HEK293T (cell line): ENCODE measurements around the gene ALK.

ENCODE experiments used
- CTCF ChIA-PET: fragments of 350-600 bp; formaldehyde crosslinking; extraction: SDS; loops from one replicate; lab custom pipeline; 2021; ENCODE audit warnings: antibody characterized with exemption, inconsistent platforms; lab: Yijun Ruan, JAX
- POLR2A ChIA-PET: fragments of 350-600 bp; formaldehyde crosslinking; extraction: SDS; loops from one replicate; lab custom pipeline; 2020; ENCODE audit warnings: antibody characterized with exemption, inconsistent platforms; lab: Yijun Ruan, JAX
- DNase-seq: peaks from one replicate; pipeline ENCODE4 v3.0.0; 2012; ENCODE audit warnings: mixed read lengths; ENCODE audit errors: extremely low spot score
- ARNT ChIP-seq: fragments of 450-650 bp; IDR thresholded peaks from 2 replicates; pipeline ENCODE4 v1.6.1; 2017; ENCODE audit warnings: mild to moderate bottlenecking
- BHLHE40 ChIP-seq: fragments of 450-650 bp; IDR thresholded peaks from 2 replicates; pipeline ENCODE4 v1.6.1; 2016; ENCODE audit warnings: mild to moderate bottlenecking, moderate library complexity, borderline replicate concordance
- CTBP1 ChIP-seq: fragments of 450-650 bp; IDR thresholded peaks from 2 replicates; pipeline ENCODE4 v1.6.1; 2016; ENCODE audit warnings: borderline replicate concordance
- ELF4 ChIP-seq: fragments of 450-650 bp; IDR thresholded peaks from 2 replicates; pipeline ENCODE4 v1.6.1; 2017; ENCODE audit warnings: antibody characterized with exemption
- FOXA1 ChIP-seq: fragments of 450-650 bp; IDR thresholded peaks from 2 replicates; pipeline ENCODE4 v1.6.1; 2016; ENCODE audit warnings: mild to moderate bottlenecking
- FOXK2 ChIP-seq: fragments of 450-650 bp; IDR thresholded peaks from 2 replicates; pipeline ENCODE4 v1.6.1; 2016; ENCODE audit warnings: mild to moderate bottlenecking
- FOXM1 ChIP-seq: fragments of 450-650 bp; IDR thresholded peaks from 2 replicates; pipeline ENCODE4 v1.6.1; 2017; ENCODE audit warnings: mild to moderate bottlenecking, borderline replicate concordance
- HDGF ChIP-seq: fragments of 450-650 bp; IDR thresholded peaks from 2 replicates; pipeline ENCODE4 v1.6.1; 2017; ENCODE audit warnings: antibody characterized with exemption, borderline replicate concordance
- L3MBTL2 ChIP-seq: fragments of 450-650 bp; conservative IDR thresholded peaks from 2 replicates; pipeline ENCODE4 v1.6.1; 2016; ENCODE audit warnings: mild to moderate bottlenecking
- LEF1 ChIP-seq: fragments of 450-650 bp; IDR thresholded peaks from 2 replicates; pipeline ENCODE4 v1.6.1; 2017; ENCODE audit warnings: mild to moderate bottlenecking, borderline replicate concordance
- NFRKB ChIP-seq: fragments of 450-650 bp; IDR thresholded peaks from 2 replicates; pipeline ENCODE4 v1.6.1; 2016; ENCODE audit warnings: mild to moderate bottlenecking, moderate library complexity
- PKNOX1 ChIP-seq: fragments of 450-650 bp; IDR thresholded peaks from 2 replicates; pipeline ENCODE4 v1.6.1; 2016
- SP1 ChIP-seq: fragments of 450-650 bp; IDR thresholded peaks from 2 replicates; pipeline ENCODE4 v1.6.1; 2017
- SUZ12 ChIP-seq: fragments of 450-650 bp; IDR thresholded peaks from 2 replicates; pipeline ENCODE4 v1.6.1; 2016; ENCODE audit warnings: mild to moderate bottlenecking
- TARDBP ChIP-seq: fragments of 450-650 bp; IDR thresholded peaks from 2 replicates; pipeline ENCODE4 v1.6.1; 2016
- ZNF384 ChIP-seq: fragments of 450-650 bp; IDR thresholded peaks from 2 replicates; pipeline ENCODE4 v1.6.1; 2016

Gene ALK

GRCh38 chr2:29232041-29232440, 689.3 kb downstream of the ALK start:
- TF ChIP-seq CTBP1 (no peak), ZNF384 (no peak), SUZ12 (no peak), FOXA1 (no peak)
- DNase-seq: no peak
- POLR2A ChIA-PET: no interaction called here
- CTCF ChIA-PET: no interaction called here

GRCh38 chr2:29229640-29230039, 691.7 kb downstream of the ALK start:
- DNase-seq: no peak
- CTCF ChIA-PET: no interaction called here
- TF ChIP-seq CTBP1: no peak
- no peak for TF ChIP-seq ZNF384
- no peak for TF ChIP-seq PKNOX1
- TF ChIP-seq FOXA1: no peak
- no peak for TF ChIP-seq ARNT
- no peak for TF ChIP-seq L3MBTL2
- TF ChIP-seq TARDBP: no peak
- TF ChIP-seq ELF4: no peak
- POLR2A ChIA-PET: no interaction called here

GRCh38 chr2:29228947-29229346, 692.4 kb downstream of the ALK start:
- TF ChIP-seq FOXM1 (no peak), L3MBTL2 (no peak), ARNT (no peak), NFRKB (no peak), FOXK2 (no peak), ZNF384 (no peak)
- POLR2A ChIA-PET: no interaction called here
- no peak for DNase-seq
- CTCF ChIA-PET: no interaction called here

- POLR2A ChIA-PET: no interaction called here
- DNase-seq: no peak
Measured at GRCh38 chr2:29227935-29228675, 693.3 kb downstream of the ALK start.

GRCh38 chr2:29226808-29227207, 694.6 kb downstream of the ALK start:
- no peak for TF ChIP-seq CTBP1
- no peak for TF ChIP-seq SP1
- no peak for TF ChIP-seq L3MBTL2
- no peak for TF ChIP-seq PKNOX1
- no peak for TF ChIP-seq ZNF384
- no peak for TF ChIP-seq ELF4
- TF ChIP-seq FOXK2: no peak
- no peak for TF ChIP-seq FOXM1
- no peak for TF ChIP-seq TARDBP
- TF ChIP-seq BHLHE40: no peak
- no peak for TF ChIP-seq SUZ12
- TF ChIP-seq NFRKB: no peak
- no peak for TF ChIP-seq FOXA1
- POLR2A ChIA-PET: no interaction called here
- CTCF ChIA-PET: no interaction called here
- DNase-seq: no peak

More at GRCh38 chr2:29227935-29228675, 693.3 kb downstream of the ALK start:
- CTCF ChIA-PET: no interaction called here
- no peak for TF ChIP-seq L3MBTL2
- no peak for TF ChIP-seq BHLHE40
- TF ChIP-seq FOXA1: no peak
- TF ChIP-seq PKNOX1: no peak
- TF ChIP-seq LEF1: no peak
- TF ChIP-seq FOXM1: no peak
- TF ChIP-seq HDGF: no peak
- TF ChIP-seq CTBP1: no peak
- no peak for TF ChIP-seq SP1
- TF ChIP-seq ARNT: no peak
- TF ChIP-seq ELF4: no peak
- TF ChIP-seq TARDBP: no peak
- no peak for TF ChIP-seq ZNF384

GRCh38 chr2:29226375-29226774, 695.0 kb downstream of the ALK start:
- DNase-seq: no peak
- TF ChIP-seq TARDBP (no peak), FOXK2 (no peak), LEF1 (no peak), NFRKB (no peak), ZNF384 (no peak), ELF4 (no peak), SUZ12 (no peak), FOXM1 (no peak), PKNOX1 (no peak), FOXA1 (no peak), L3MBTL2 (no peak), CTBP1 (no peak)
- CTCF ChIA-PET: no interaction called here
- POLR2A ChIA-PET: no interaction called here
